IPS DF 6.9 (cell line): Measurements from ENCODE around the gene ITIH5.
"Not testable (repeated sequence)": the region's sequence is repeated elsewhere in the genome, so short reads cannot be mapped to it uniquely, and the experiment has no call there.

Source experiments
- DNase-seq: peaks from one replicate; pipeline ENCODE4 v3.0.0-alpha.2; 2013; ENCODE audit warnings: low read depth, low spot score
- H3K27ac ChIP-seq: one replicate; pipeline ENCODE4 v1.5.1; 2013; ENCODE audit warnings: low read length, control low read depth
- H3K27me3 ChIP-seq: 2 replicates; pipeline ENCODE4 v1.6.1; 2013; ENCODE audit warnings: mild to moderate bottlenecking, low read length; ENCODE audit not compliant: control insufficient read depth, insufficient read depth
- H3K36me3 ChIP-seq: 2 replicates; pipeline ENCODE4 v1.6.1; 2013; ENCODE audit warnings: low read length; ENCODE audit not compliant: control insufficient read depth, insufficient read depth
- H3K4me1 ChIP-seq: 2 replicates; pipeline ENCODE4 v1.6.1; 2013; ENCODE audit warnings: low read length; ENCODE audit not compliant: control insufficient read depth, insufficient read depth
- H3K4me3 ChIP-seq: 2 replicates; pipeline ENCODE4 v1.5.1; 2013; ENCODE audit warnings: mild to moderate bottlenecking, low read length
- H3K9me3 ChIP-seq: 2 replicates; pipeline ENCODE4 v1.6.1; 2013; ENCODE audit warnings: low read length, inconsistent platforms; ENCODE audit not compliant: control insufficient read depth, insufficient read depth
- WGBS: extraction: QIAGEN DNeasy Blood & Tissue Kit; methylation state at CpG from one replicate; pipeline ENCODE4 v1.1.7; 2013; ENCODE audit warnings: mixed read lengths, missing lambda C conversion rate; ENCODE audit not compliant: insufficient read length, insufficient coverage; 5-methylcytosine and 5-hydroxymethylcytosine counted together

Gene ITIH5

DNA sequence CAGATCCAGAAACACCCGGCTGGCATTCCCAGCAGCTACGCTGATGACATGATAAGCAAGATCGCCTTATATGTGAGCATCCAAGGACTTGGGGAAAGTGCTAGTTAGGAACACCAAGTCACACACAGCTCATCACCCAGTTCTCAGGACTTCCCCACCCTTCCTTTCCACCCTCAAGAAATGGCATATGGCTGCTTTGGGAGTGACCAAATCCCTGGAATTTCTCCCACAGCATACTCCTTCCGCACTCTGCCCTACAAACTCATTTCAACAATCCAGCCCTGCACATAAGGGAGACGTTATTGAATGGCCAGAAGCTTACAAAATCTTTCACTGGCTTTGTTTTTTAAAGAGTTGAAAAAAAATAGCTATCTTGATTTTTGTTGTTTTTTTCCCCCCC is 4.2 kb downstream of the ITIH5 start:
- DNase-seq: no peak
- Histone ChIP-seq H3K4me3 (no peak overlapping the region), H3K27ac (no peak overlapping the region), H3K36me3 (no peaks in the 10 kb centered on the region), H3K9me3 (no peaks in the 10 kb centered on the region), H3K4me1 (no peaks in the 10 kb centered on the region), H3K27me3 (peaks cover 8% of the 10 kb centered on the region; the same call in 1 of the 2 replicates)
- WGBS: no CpG with 5 or more reads among the region's 5 CpGs

DNA sequence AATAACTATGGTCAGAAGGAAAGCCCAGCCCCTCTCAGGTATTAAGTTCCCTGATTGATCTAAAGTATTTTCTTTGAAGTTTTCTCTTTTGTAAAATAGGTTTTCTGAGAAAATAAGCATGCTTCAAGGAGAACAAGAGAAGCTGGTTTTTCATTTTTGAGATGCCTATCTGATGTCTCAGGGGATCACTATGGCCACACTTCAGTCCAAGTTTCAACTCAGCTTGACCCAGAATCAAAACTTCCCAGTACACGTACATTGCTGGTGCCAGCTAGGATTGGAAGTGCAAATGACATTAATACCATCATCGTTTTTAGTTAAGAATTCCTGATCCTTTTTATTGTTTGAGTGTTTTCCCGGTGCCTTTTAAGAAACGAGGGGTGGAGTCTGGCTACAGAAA is 7.2 kb downstream of the ITIH5 start:
- H3K4me3 ChIP-seq: no peak overlapping the region
- H3K4me1 ChIP-seq: no peaks in the 10 kb centered on the region
- DNase-seq: no peak
- no peaks in the 10 kb centered on the region for H3K27me3 ChIP-seq
- no peaks in the 10 kb centered on the region for H3K36me3 ChIP-seq
- H3K27ac ChIP-seq: no peak overlapping the region
- whole genome bisulfite sequencing: no CpG with 5 or more reads among the region's 4 CpGs
- H3K9me3 ChIP-seq: no peaks in the 10 kb centered on the region

DNA sequence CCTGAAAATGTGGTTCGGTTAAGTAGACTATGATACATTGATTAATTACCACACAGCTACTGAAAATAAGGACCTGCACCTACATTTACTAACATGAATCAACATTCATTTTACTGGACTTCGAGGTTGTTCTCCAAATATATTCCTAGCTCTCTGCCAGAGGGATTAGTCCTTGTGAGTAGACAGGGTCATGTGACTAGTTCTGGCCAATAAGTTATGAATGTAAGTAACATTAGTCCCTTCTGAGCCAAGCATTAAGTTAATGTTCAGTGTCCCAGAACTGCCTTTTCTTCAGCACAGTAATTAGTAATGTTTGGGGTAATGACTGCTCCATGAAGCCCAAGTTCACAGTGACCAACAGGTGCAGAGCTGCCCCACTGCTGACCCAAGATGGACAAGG is 9.2 kb downstream of the ITIH5 start:
- Histone ChIP-seq H3K9me3 (no peaks in the 10 kb centered on the region), H3K27me3 (no peaks in the 10 kb centered on the region), H3K27ac (no peak overlapping the region), H3K36me3 (no peaks in the 10 kb centered on the region), H3K4me3 (no peak overlapping the region), H3K4me1 (no peaks in the 10 kb centered on the region)
- no peak for DNase-seq
- whole genome bisulfite sequencing: no CpG with 5 or more reads among the region's 2 CpGs

DNA sequence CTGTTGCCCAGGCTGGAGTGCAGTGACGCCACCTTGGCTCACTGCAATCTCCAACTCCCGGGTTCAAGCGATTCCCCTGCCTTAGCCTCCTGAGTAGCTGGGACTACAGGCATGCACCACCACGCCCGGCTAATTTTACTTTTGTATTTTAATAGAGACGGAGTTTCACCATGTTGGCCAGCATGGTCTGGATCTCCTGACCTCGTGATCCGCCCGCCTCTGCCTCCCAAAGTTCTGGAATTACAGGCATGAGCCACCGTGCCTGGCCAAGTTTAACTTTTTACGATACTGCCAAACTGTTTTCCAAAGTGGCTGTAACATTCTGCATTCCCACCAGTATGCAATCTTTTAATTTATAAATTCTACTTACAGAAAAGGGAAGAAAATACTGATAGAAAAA is 9.7 kb downstream of the ITIH5 start:
- WGBS: no CpG with 5 or more reads among the region's 11 CpGs

DNA sequence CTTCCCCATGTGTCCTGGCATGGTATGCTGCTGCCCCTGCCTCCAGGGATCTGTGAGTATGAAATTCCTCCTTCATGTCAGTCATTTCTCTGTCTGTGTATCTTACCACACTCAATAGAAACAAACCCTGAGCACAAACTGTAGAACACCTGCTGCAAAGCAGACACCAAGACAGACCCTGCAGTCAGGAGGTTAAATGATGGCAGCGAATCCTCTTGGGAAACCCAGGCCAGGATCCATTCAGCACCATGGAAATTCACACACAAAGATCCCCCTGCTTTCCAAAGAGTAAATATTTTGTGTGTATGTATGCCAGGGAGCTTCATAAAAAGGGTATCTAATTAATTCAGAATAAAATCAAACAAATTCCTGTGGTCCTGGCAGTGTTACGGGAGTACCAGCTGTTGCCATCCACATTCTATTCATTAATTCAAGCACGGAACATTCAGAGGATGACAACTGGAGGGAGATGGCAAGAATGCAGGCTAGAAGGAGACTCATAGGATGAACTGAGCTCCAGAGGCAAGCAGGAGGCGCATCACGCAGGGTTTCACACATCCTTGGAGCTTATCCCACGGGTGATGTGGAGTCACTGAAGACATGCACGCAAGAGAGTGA is 14.8 kb downstream of the ITIH5 start:
- DNase-seq: no peak
- WGBS: no CpG with 5 or more reads among the region's 7 CpGs
- H3K4me1 ChIP-seq: no peaks in the 10 kb centered on the region
- H3K9me3 ChIP-seq: peaks cover 2% of the 10 kb centered on the region; the same call in 1 of the 2 replicates
- no peaks in the 10 kb centered on the region for H3K27me3 ChIP-seq
- H3K4me3 ChIP-seq: no peak overlapping the region
- no peak overlapping the region for H3K27ac ChIP-seq
- no peaks in the 10 kb centered on the region for H3K36me3 ChIP-seq

More for the DNA sequence above, 9.7 kb downstream of the ITIH5 start:
- H3K27me3 ChIP-seq, H3K4me1 ChIP-seq, H3K36me3 ChIP-seq, H3K27ac ChIP-seq, H3K9me3 ChIP-seq, H3K4me3 ChIP-seq, DNase-seq: not testable (repeated sequence)

DNA sequence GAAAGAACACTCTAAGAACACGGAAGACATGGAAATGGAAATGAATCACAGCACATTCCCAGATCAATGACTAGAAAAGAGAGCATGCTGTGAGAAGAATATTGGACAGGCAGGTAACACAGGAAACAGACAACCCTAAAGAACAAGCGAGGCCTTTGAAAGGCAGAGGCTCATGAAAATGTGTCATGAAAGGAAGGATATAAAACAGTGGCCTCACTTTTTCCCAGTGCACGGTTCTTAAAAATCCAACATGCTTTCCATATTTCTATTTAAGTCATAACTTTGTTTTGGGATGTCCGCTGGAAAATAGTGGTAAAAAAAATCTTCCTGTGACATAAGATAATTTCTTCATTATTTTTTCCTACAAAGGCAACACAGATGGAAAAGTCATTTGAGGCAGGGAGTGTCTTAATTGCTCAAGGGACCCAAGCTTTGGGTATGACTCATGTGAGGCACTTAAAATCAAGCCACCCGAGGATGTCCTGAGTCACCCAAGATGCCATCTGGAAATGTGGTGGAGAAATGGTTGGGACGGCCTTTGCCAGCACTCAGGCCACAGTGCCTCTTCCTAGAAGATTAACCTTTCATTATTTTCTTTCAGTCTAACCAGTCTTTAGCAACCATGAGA is 17.0 kb downstream of the ITIH5 start:
- Histone ChIP-seq H3K27ac (no peak overlapping the region), H3K36me3 (no peaks in the 10 kb centered on the region), H3K4me1 (no peaks in the 10 kb centered on the region), H3K27me3 (no peaks in the 10 kb centered on the region), H3K4me3 (no peak overlapping the region), H3K9me3 (peaks cover 2% of the 10 kb centered on the region; the same call in 1 of the 2 replicates)
- WGBS: no CpG with 5 or more reads among the region's 6 CpGs
- DNase-seq: no peak

DNA sequence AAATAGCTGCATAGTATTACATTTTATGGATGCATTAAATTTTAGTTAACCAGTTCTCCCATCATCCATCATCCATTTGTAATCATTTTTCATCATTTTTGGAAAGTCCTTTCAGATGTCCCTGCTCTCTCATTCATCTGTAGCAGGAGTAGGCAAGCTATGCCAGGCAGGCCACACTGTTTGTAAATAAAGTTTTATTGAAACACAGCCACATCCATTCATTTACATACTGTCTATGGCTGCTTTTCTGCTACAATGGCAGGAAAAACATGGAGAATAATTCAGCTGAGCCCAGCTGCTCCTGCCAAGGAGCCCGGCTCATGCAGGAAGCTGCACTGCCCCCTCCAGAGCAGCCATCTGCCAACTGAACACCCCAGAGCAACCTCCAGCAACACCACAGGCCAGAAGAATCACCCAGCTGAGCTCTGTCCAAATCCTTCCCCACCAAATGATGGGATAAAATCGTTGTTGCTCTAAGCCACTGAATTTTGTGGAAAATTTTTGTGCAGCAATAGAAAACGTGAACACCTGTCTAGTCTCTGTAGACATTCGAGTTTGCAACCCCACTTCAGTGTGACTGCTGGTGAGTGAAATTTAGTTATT is 19.6 kb downstream of the ITIH5 start:
- H3K4me1 ChIP-seq: no peaks in the 10 kb centered on the region
- no peaks in the 10 kb centered on the region for H3K27me3 ChIP-seq
- no peak for DNase-seq
- H3K27ac ChIP-seq: no peak overlapping the region
- H3K4me3 ChIP-seq: no peak overlapping the region
- no peaks in the 10 kb centered on the region for H3K36me3 ChIP-seq
- H3K9me3 ChIP-seq: peaks cover 2% of the 10 kb centered on the region; the same call in 1 of the 2 replicates
- WGBS: no CpG with 5 or more reads among the region's 4 CpGs

DNA sequence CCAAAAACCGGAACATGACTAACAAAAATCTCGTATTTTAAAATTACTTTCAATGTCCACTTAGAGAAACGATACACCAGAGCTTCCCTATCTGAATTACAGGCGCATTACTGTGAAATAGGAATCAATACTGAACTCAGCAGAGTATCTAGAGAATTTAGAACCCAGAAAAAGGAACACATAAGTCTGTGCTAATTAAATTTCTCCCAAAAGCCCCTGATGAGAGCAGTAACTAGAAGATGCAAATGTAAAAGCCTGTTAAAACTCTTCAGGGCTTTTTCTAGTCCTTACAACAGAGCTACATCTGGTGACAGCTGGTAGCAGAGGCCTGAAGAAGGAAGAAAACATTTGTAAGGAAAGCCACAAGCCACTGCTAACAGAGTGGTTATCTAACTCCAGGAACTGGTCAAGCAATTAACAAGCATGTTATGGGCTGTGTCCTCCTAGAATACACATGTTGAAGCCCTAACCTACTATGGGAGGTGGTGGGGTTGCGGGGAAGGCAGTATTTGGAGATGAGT is 24.2 kb downstream of the ITIH5 start:
- Histone ChIP-seq H3K4me1 (no peaks in the 10 kb centered on the region), H3K4me3 (no peak overlapping the region), H3K36me3 (no peaks in the 10 kb centered on the region), H3K9me3 (peaks cover 2% of the 10 kb centered on the region; the same call in 1 of the 2 replicates), H3K27ac (no peak overlapping the region), H3K27me3 (no peaks in the 10 kb centered on the region)
- no peak for DNase-seq
- no CpG with 5 or more reads among the region's 5 CpGs for whole genome bisulfite sequencing

DNA sequence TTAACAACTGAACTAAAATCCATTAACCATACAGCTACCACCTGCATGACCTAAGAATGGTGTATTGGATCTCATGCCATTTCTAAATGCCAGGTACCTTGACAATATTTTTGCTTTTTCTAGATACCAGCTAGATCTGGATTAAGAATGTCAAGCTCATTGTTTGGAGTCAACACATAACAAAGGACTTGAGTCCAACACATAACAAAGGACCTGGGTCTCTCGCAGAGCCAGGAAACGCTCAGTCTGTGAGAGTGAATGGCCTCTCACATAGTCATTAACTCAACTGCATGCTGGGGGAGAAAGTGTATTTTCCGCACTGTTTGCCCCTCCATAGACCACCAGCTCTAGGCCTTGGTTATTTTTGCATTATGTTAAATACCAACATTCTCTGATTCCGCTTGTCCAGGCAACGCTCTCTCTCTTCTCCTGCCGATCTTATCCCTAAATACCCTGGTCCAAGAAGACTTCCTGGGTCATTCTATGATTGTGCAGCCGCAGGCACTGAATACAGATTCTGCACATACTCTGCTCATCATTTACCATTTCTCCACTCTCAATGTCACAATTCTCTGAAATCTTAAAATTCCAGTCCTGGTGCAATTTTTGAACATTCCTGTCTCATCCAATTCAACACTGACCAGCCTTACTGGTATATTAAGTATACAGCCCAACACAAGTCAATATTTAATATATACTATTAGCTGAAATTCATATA is 31.2 kb downstream of the ITIH5 start:
- WGBS: no CpG with 5 or more reads among the region's 7 CpGs
- Histone ChIP-seq H3K4me1 (peaks cover 4% of the 10 kb centered on the region; the same call in 1 of the 2 replicates), H3K9me3 (no peaks in the 10 kb centered on the region), H3K4me3 (no peak overlapping the region), H3K36me3 (no peaks in the 10 kb centered on the region), H3K27me3 (no peaks in the 10 kb centered on the region), H3K27ac (no peak overlapping the region)
- peak; percentile 64 for DNase-seq

DNA sequence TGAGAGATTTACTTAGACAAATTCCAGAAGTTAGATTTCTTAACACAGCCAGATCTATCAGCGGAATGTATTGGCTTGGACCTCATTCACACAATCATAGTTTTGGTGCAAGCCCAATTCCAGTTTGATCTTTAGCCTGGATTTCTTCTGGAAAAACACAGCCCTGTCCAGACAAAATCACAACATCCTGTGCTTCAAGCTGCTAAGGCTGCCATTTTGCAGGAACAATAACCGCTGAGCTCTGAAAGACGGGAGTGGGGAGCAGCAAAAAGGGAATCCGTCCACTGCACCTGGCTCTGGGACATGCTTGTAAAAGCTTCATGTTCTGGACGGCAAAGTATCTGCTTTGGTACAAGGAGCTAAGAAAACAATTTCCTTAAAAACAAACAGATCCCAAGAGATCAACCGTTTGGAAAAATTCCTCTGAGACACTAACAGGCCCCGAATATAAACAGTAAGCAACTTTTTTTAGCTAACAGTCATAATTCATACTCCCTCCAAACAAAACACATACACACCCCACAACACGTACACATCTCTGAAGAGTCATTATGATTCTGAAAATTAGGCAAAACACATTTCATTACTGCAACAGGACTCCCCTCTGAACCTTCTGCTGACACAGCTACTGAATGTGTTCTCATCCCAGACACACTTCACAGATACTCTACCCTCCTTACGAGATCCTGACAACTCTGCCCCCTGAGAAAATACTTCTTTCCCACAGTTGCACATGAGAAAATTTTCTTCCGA is 32.4 kb downstream of the ITIH5 start:
- H3K27ac ChIP-seq: no peak overlapping the region

More for the DNA sequence above, 32.4 kb downstream of the ITIH5 start:
- no peaks in the 10 kb centered on the region for H3K9me3 ChIP-seq
- H3K36me3 ChIP-seq: no peaks in the 10 kb centered on the region; the same call in 1 of the 2 replicates
- no peak overlapping the region for H3K4me3 ChIP-seq
- no peaks in the 10 kb centered on the region for H3K27me3 ChIP-seq
- H3K4me1 ChIP-seq: peaks cover 4% of the 10 kb centered on the region; the same call in 1 of the 2 replicates
- WGBS: 100% methylated on average over 1 of the region's 10 CpGs
- no peak for DNase-seq
